K562 (cell line): Measurements from ENCODE around the gene ALKBH2. TPM values are rescaled to one million over a fixed set of nuclear protein-coding genes. Genes with fewer than 3 reads are reported as not detected.

ENCODE experiments used
- GATAD2A ChIP-seq: fragments of 450-650 bp; IDR thresholded peaks from 2 replicates; pipeline ENCODE4 v1.6.1; 2017
- HLTF ChIP-seq: fragments of 450-650 bp; IDR thresholded peaks from 2 replicates; pipeline ENCODE4 v1.6.1; 2016
- JUNB ChIP-seq: fragments of 450-650 bp; formaldehyde crosslinking; conservative IDR thresholded peaks from 2 replicates; pipeline ENCODE4 v1.4.0; 2020; ENCODE audit warnings: mild to moderate bottlenecking
- NEUROD1 ChIP-seq: fragments of 150-350 bp; IDR thresholded peaks from 2 replicates; pipeline ENCODE4 v1.6.1; 2014; ENCODE audit warnings: borderline replicate concordance, low read length, low read depth; ENCODE audit not compliant: partially characterized antibody
- NR0B1 ChIP-seq: fragments of 450-650 bp; IDR thresholded peaks from one replicate; pipeline ENCODE4 v1.6.1; 2018; ENCODE audit warnings: mild to moderate bottlenecking, moderate library complexity; ENCODE audit not compliant: partially characterized antibody
- PCBP1 ChIP-seq: fragments of 200-400 bp; formaldehyde crosslinking; IDR thresholded peaks from 2 replicates; pipeline ENCODE4 v1.6.1; 2018; ENCODE audit warnings: mild to moderate bottlenecking, low read depth, low read length; ENCODE audit not compliant: poor library complexity, severe bottlenecking
- PCBP2 ChIP-seq: fragments of 200-400 bp; formaldehyde crosslinking; IDR thresholded peaks from 2 replicates; pipeline ENCODE4 v1.6.1; 2018; ENCODE audit warnings: low read length, low read depth, mild to moderate bottlenecking, moderate library complexity; ENCODE audit not compliant: poor library complexity, severe bottlenecking
- PHF21A ChIP-seq: fragments of 450-650 bp; IDR thresholded peaks from 2 replicates; pipeline ENCODE4 v1.6.1; 2017; ENCODE audit warnings: low read depth, borderline replicate concordance
- POU5F1 ChIP-seq: fragments of 150-350 bp; IDR thresholded peaks from 2 replicates; pipeline ENCODE4 v1.6.1; 2014; ENCODE audit warnings: borderline replicate concordance, low read length, low read depth, mild to moderate bottlenecking; ENCODE audit not compliant: partially characterized antibody
- RFX1 ChIP-seq: fragments of 450-650 bp; IDR thresholded peaks from 2 replicates; pipeline ENCODE4 v1.6.1; 2016; ENCODE audit warnings: mild to moderate bottlenecking, moderate library complexity
- SREBF1 ChIP-seq: fragments of 150-350 bp; IDR thresholded peaks from 2 replicates; pipeline ENCODE4 v1.6.1; 2014; ENCODE audit warnings: antibody characterized with exemption, low read depth, low read length, borderline replicate concordance
- TFAM ChIP-seq: fragments of 250-450 bp; sonication (Bioruptor Pico); conservative IDR thresholded peaks from 2 replicates; pipeline ENCODE4 v1.5.0; 2021; ENCODE audit warnings: mild to moderate bottlenecking, moderate library complexity
- VEZF1 ChIP-seq: fragments of 200-800 bp; sonication (Bioruptor generic); IDR thresholded peaks from 2 replicates; pipeline ENCODE4 v1.6.1; 2017; ENCODE audit warnings: missing genetic modification characterization, missing compliant biosample characterization
- ZEB2 ChIP-seq: fragments of 450-650 bp; IDR thresholded peaks from 2 replicates; pipeline ENCODE4 v1.6.1; 2016
- ZNF274 ChIP-seq: IDR thresholded peaks from 2 replicates; pipeline ENCODE4 v1.6.1; 2011; ENCODE audit warnings: low read depth, mild to moderate bottlenecking, low read length, moderate library complexity, borderline replicate concordance
- ZNF324 ChIP-seq: fragments of 250-450 bp; sonication (Bioruptor Pico); IDR thresholded peaks from 2 replicates; pipeline ENCODE4 v1.4.0; 2020; ENCODE audit warnings: mild to moderate bottlenecking
- ZNF561 ChIP-seq: fragments of 450-650 bp; formaldehyde crosslinking; conservative IDR thresholded peaks from 2 replicates; pipeline ENCODE4 v1.4.0; 2020; ENCODE audit warnings: mild to moderate bottlenecking, moderate library complexity
- ZNF586 ChIP-seq: fragments of 450-650 bp; formaldehyde crosslinking; conservative IDR thresholded peaks from 2 replicates; pipeline ENCODE4 v1.4.0; 2020; ENCODE audit warnings: mild to moderate bottlenecking, moderate library complexity
- ZNF75A ChIP-seq: fragments of 450-650 bp; formaldehyde crosslinking; IDR thresholded peaks from 2 replicates; pipeline ENCODE4 v1.4.0; 2020; ENCODE audit warnings: mild to moderate bottlenecking
- ZZZ3 ChIP-seq: fragments of 450-650 bp; IDR thresholded peaks from 2 replicates; pipeline ENCODE4 v1.6.1; 2016; ENCODE audit warnings: antibody characterized with exemption, mild to moderate bottlenecking, moderate library complexity
- polyA plus RNA-seq, 8 experiments: library from polyadenylated mRNA; depleted of rRNA in 4 of 8; stranded (reverse) in 5 of 8; unstranded in 3 of 8; fragments of >200 nt; fragmentation: Nextera tagmentation in 2 of 8; fragmentation: Illumina TruSeq in 1 of 8; extraction: Ambion mirVana in 2 of 8; extraction: Trizol in 1 of 8; gene quantifications; 2 replicates each; pipeline versions ENCODE4 v1.2.1 to v1.2.3, GENCODE V29; 2011 to 2014; ENCODE audit warnings: inconsistent platforms in 1 of 8, missing spikeins in 1 of 8
- total RNA-seq, 7 experiments: library from RNA; depleted of rRNA in 6 of 7; stranded (reverse); fragments of >200 nt in 6 of 7; fragmentation: Illumina TruSeq in 2 of 7; extraction: Trizol in 2 of 7; gene quantifications; 2 replicates each; pipeline versions ENCODE4 v1.2.1 to v1.2.3, GENCODE V29; 2011 to 2021; ENCODE audit warnings: low replicate concordance in 1 of 7
- TF ChIP-seq, protein P1 (sequence below): fragments of 250-450 bp; sonication (Bioruptor Pico); IDR thresholded peaks from 2 replicates; pipeline ENCODE4 v1.4.0; 2020; ENCODE audit warnings: mild to moderate bottlenecking, moderate library complexity, borderline replicate concordance
- TF ChIP-seq, protein P2 (sequence below): fragments of 250-450 bp; sonication (Bioruptor Pico); IDR thresholded peaks from 2 replicates; pipeline ENCODE4 v1.5.0; 2021
- TF ChIP-seq, protein P3 (sequence below): IDR thresholded peaks from 2 replicates; pipeline ENCODE4 v1.6.1; 2011; ENCODE audit not compliant: insufficient read length; ENCODE audit errors: extremely low read depth

ALKBH2 gene
- total and polyA plus RNA-seq, 9 of the 15 experiments (the other 6 are each of a cell fraction or from before 2014, with no cell fraction given) = 5.9 to 56.1 (median 41.9) TPM

DNA sequence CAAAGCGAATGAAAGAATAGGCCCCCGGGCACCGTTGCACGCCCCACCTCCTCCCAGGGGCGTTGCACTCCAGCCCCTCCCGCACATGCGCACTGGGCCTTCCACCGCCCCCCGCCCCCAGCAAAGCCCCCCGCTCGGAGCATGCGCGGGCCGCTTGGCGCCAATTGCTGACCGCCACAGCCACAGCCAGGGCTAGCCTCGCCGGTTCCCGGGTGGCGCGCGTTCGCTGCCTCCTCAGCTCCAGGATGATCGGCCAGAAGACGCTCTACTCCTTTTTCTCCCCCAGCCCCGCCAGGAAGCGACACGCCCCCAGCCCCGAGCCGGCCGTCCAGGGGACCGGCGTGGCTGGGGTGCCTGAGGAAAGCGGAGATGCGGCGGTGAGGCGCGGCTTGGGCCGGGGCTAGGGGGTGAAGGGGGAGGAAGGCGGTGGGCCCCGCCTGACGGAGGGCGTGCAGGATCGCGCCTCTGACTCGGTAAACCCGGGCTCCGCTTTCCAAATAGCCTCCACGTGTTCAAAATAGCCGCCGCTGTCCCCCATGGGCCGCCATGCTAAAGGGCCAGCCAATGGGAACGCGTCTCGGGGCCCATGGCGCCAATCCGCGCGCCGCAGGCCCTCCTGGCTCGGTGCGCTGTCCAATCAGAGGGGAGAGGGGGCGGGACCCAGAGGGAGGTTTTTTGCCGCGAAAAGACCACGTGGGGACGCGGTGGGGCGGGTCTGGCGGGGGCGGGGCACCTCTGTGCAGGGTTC lies 4.3 kb upstream of the ALKBH2 start, which contains the start of gene UNG (continued):
- TF ChIP-seq VEZF1 (CRISPR knock-in tag) = peak; percentile 68
- TF ChIP-seq ZNF324 (CRISPR knock-in tag) = no peak
- TF ChIP-seq ZNF561 (CRISPR knock-in tag) = no peak
- TF ChIP-seq, protein P1, sequence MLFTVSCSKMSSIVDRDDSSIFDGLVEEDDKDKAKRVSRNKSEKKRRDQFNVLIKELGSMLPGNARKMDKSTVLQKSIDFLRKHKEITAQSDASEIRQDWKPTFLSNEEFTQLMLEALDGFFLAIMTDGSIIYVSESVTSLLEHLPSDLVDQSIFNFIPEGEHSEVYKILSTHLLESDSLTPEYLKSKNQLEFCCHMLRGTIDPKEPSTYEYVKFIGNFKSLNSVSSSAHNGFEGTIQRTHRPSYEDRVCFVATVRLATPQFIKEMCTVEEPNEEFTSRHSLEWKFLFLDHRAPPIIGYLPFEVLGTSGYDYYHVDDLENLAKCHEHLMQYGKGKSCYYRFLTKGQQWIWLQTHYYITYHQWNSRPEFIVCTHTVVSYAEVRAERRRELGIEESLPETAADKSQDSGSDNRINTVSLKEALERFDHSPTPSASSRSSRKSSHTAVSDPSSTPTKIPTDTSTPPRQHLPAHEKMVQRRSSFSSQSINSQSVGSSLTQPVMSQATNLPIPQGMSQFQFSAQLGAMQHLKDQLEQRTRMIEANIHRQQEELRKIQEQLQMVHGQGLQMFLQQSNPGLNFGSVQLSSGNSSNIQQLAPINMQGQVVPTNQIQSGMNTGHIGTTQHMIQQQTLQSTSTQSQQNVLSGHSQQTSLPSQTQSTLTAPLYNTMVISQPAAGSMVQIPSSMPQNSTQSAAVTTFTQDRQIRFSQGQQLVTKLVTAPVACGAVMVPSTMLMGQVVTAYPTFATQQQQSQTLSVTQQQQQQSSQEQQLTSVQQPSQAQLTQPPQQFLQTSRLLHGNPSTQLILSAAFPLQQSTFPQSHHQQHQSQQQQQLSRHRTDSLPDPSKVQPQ (CRISPR knock-in tag) = no peak
- TF ChIP-seq JUNB = no peak
- no peak for TF ChIP-seq SREBF1
- peak; percentile 76 for TF ChIP-seq PCBP1
- TF ChIP-seq NEUROD1 = peak; percentile 98
- TF ChIP-seq ZEB2 = no peak
- no peak for TF ChIP-seq NR0B1
- TF ChIP-seq ZZZ3 = no peak
- TF ChIP-seq, protein P2, sequence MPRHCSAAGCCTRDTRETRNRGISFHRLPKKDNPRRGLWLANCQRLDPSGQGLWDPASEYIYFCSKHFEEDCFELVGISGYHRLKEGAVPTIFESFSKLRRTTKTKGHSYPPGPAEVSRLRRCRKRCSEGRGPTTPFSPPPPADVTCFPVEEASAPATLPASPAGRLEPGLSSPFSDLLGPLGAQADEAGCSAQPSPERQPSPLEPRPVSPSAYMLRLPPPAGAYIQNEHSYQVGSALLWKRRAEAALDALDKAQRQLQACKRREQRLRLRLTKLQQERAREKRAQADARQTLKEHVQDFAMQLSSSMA (CRISPR knock-in tag) = no peak
- TF ChIP-seq HLTF = no peak
- no peak for TF ChIP-seq RFX1
- no peak for TF ChIP-seq ZNF274
- no peak for TF ChIP-seq GATAD2A
- TF ChIP-seq, protein P3, sequence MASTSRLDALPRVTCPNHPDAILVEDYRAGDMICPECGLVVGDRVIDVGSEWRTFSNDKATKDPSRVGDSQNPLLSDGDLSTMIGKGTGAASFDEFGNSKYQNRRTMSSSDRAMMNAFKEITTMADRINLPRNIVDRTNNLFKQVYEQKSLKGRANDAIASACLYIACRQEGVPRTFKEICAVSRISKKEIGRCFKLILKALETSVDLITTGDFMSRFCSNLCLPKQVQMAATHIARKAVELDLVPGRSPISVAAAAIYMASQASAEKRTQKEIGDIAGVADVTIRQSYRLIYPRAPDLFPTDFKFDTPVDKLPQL = no peak
- TF ChIP-seq PHF21A = no peak
- TF ChIP-seq TFAM (CRISPR knock-in tag) = no peak
- no peak for TF ChIP-seq ZNF75A (CRISPR knock-in tag)
- TF ChIP-seq PCBP2 = no peak
- TF ChIP-seq ZNF586 (CRISPR knock-in tag) = no peak
- TF ChIP-seq POU5F1 = no peak
